ENCODE data around the gene FBXO40. TPM values are rescaled to one million over a fixed set of nuclear protein-coding genes. Genes with fewer than 3 reads are reported as not detected.

Gene FBXO40
- total RNA-seq, 4 donors from 2014 or later = not detected

DNA sequence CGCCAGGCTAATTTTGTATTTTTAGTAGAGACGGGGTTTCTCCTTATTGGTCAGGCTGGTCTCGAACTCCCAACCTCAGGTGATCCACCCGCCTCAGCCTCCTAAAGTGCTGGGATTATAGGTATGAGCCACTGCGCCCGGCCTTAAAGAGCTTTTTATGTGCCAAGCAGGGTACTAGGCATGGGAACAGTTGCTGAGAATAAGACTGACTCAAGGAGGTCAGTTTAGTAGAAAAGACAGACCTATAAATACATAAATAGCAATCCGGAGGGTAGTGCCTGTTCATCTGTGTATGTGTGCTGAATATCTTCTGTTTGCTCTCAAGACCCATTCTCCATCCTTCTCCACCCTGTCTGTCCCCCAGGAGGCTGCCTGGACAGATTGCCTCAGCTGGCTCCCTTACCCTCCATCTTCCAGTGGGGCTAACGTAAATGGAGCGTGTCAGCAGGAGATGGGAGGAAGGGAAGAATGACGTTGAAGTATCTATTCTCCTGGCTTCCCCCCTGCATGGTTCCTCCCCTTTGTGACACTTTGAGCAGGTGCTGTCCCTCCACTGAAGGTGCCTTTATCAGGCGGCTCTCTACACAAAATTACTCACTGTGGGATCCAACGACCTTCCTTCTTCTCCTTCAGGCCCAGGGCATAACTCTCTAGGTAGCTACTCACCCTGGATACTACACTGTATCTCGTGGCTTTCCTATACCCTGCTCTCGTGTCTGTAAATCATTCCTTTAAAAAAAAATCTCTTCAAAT is 31.1 kb downstream of the FBXO40 start:
- Histone ChIP-seq H3K4me1 (no peaks in the 10 kb centered on the region), H3K27ac (no peak overlapping the region), H3K9me3 (no peaks in the 10 kb centered on the region), H3K27me3 (no peaks in the 10 kb centered on the region), H3K4me3 (no peak overlapping the region), H3K36me3 (no peaks in the 10 kb centered on the region)
- TF ChIP-seq EP300 (IDR thresholded peaks at IDR 0.05) (no peak), CTCF (IDR thresholded peaks at IDR 0.05) (no peak), POLR2A (IDR thresholded peaks at IDR 0.05) (no peak)
- WGBS, 2 donors = 67 to 71% methylated on average over 14 of the region's 14 CpGs
- no peak for DNase-seq (ENCODE audit: low spot score in 2 of 2)

DNA sequence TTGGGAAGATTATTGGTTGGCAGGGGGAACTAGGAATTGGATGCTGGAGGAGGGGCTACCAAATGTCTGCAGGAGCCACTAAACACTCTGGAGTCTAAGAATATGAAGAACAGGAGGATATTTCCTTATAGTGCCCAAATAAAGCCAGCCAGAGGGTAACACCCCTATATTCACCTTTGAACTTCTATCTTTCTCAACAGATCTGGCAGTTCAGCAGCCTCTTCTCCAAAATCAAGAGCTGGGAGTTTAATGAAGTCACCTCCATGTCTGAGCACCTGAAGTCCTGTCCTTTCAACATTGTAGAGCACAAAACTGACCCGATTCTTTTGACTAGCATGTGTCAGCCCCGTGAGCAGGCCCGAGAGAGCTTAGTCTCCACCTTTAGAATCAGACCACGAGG is 33.3 kb downstream of the FBXO40 start:
- peaks cover 0 to 3% (median 0%) of the 10 kb centered on the region in 3 donors for H3K36me3 ChIP-seq
- H3K27me3 ChIP-seq = no peaks in the 10 kb centered on the region
- H3K4me1 ChIP-seq = no peaks in the 10 kb centered on the region
- H3K27ac ChIP-seq = no peak overlapping the region
- H3K9me3 ChIP-seq = no peaks in the 10 kb centered on the region
- no peak for DNase-seq (ENCODE audit: low spot score in 2 of 2)
- 93 to 94% methylated on average over 4 of the region's 4 CpGs for WGBS, 2 donors
- no peak overlapping the region for H3K4me3 ChIP-seq
- TF ChIP-seq EP300 (IDR thresholded peaks at IDR 0.05) (no peak), CTCF (IDR thresholded peaks at IDR 0.05) (no peak), POLR2A (IDR thresholded peaks at IDR 0.05) (no peak)

DNA sequence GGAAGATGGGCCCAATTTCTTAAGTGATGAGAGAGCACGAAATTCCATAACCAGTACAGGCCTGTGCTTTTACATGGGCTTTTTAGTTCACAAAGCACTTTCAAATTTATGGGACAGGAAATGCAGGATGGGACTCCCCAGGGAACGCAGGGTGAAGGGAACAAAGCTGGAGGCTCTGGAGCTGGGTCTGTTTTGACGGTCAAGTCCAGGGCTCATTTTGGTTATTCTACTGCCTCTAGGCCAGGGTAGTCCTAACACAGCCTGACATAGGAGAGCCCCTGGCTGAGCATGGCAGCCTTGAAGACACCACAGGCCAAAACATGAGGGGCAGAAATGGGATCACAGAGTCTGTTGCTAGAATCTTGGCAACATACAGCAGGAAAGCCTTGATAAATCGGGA is 34.0 kb downstream of the FBXO40 start:
- no peak for DNase-seq (ENCODE audit: low spot score in 2 of 2)
- Histone ChIP-seq H3K36me3 (peaks cover 0 to 10% (median 0%) of the 10 kb centered on the region in 3 donors), H3K9me3 (no peaks in the 10 kb centered on the region), H3K27ac (no peak overlapping the region), H3K4me3 (no peak overlapping the region), H3K4me1 (no peaks in the 10 kb centered on the region), H3K27me3 (no peaks in the 10 kb centered on the region)
- TF ChIP-seq EP300 (IDR thresholded peaks at IDR 0.05) = no peak
- no peak for TF ChIP-seq CTCF (IDR thresholded peaks at IDR 0.05)
- TF ChIP-seq POLR2A (IDR thresholded peaks at IDR 0.05) = no peak
- 73 to 76% methylated on average over 4 of the region's 4 CpGs for WGBS, 2 donors

GRCh38 chr3:121627622-121628021 is 34.4 kb downstream of the FBXO40 start:
- no peak for TF ChIP-seq CTCF (IDR thresholded peaks at IDR 0.05)
- Histone ChIP-seq H3K4me3 (no peak overlapping the region), H3K9me3 (no peaks in the 10 kb centered on the region), H3K4me1 (no peaks in the 10 kb centered on the region), H3K36me3 (peaks cover 0 to 13% (median 0%) of the 10 kb centered on the region in 3 donors), H3K27ac (no peak overlapping the region), H3K27me3 (no peaks in the 10 kb centered on the region)
- 65 to 77% methylated on average over 3 of the region's 3 CpGs for WGBS, 2 donors
- DNase-seq (ENCODE audit: low spot score in 2 of 2) = no peak

DNA sequence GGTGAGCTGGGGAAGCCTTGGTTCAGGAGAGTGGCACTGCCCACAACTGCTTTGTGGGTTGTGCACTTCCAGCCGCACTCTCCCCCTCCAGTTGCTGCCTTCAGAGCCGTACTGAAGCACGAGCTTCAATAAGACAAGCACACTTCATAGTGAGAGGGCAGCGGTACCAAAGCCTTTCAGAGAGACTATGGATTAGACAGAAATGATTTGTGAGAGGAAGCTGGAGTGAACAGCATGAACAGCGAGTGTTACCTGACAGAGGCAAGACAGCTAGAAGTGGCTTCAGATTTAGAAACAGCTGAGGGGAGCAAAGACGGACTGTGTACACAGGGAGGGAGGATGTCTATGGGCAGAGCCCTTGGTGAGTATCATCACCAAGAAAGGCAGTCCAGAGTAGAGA is 36.4 kb downstream of the FBXO40 start:
- Histone ChIP-seq H3K27ac (no peak overlapping the region), H3K9me3 (no peaks in the 10 kb centered on the region), H3K27me3 (no peaks in the 10 kb centered on the region), H3K4me3 (no peak overlapping the region), H3K36me3 (peaks cover 0 to 30% (median 0%) of the 10 kb centered on the region in 3 donors), H3K4me1 (no peaks in the 10 kb centered on the region)
- no peak for TF ChIP-seq POLR2A (IDR thresholded peaks at IDR 0.05)
- TF ChIP-seq EP300 (IDR thresholded peaks at IDR 0.05) = no peak
- no peak for TF ChIP-seq CTCF (IDR thresholded peaks at IDR 0.05)
- WGBS, 2 donors = 80 to 86% methylated on average over 6 of the region's 6 CpGs
- DNase-seq (ENCODE audit: low spot score in 2 of 2) = no peak
